KOPT-K1 (cell line): Measurements from ENCODE around the gene C11orf97.
"Not testable (repeated sequence)": the region's sequence is repeated elsewhere in the genome, so short reads cannot be mapped to it uniquely, and the experiment has no call there.

Source experiments
- H3K27ac ChIP-seq: fragments of 200-600 bp; sonication (generic); 2 replicates; pipeline ENCODE4 v1.5.1; 2016; ENCODE audit warnings: antibody characterized with exemption, mild to moderate bottlenecking, low read depth, low read length; ENCODE audit not compliant: poor library complexity, severe bottlenecking
- H3K36me3 ChIP-seq: fragments of 200-600 bp; sonication (generic); 2 replicates; pipeline ENCODE4 v1.5.1; 2017; ENCODE audit warnings: antibody characterized with exemption, mild to moderate bottlenecking, low read length, moderate library complexity; ENCODE audit not compliant: insufficient read depth
- H3K9me3 ChIP-seq: fragments of 200-600 bp; sonication (generic); 2 replicates; pipeline ENCODE4 v1.5.1; 2017; ENCODE audit warnings: antibody characterized with exemption, low read length, mild to moderate bottlenecking; ENCODE audit not compliant: insufficient read depth, poor library complexity, severe bottlenecking

Gene C11orf97

GRCh38 chr11:94539420-94539819 lies 27.2 kb downstream of the C11orf97 start:
- Histone ChIP-seq H3K9me3 (no peaks in the 10 kb centered on the region), H3K27ac (no peak overlapping the region), H3K36me3 (no peaks in the 10 kb centered on the region)

- no peaks in the 10 kb centered on the region for H3K9me3 ChIP-seq
- H3K27ac ChIP-seq, result peak within 1 kb of the TSS; percentile 95
- peaks cover 24% of the 10 kb centered on the region for H3K36me3 ChIP-seq
Measured at GRCh38 chr11:94543695-94544645, 31.7 kb downstream of the C11orf97 start, which contains the start of gene FUT4. Gene FUT4, plus strand, starts transcription at chr11:94543921. Its CDS starts 213 bp downstream, at chr11:94544134.

GRCh38 chr11:94544646-94545263 lies 32.5 kb downstream of the C11orf97 start:
- Histone ChIP-seq H3K9me3 (no peaks in the 10 kb centered on the region), H3K36me3 (peaks cover 30% of the 10 kb centered on the region), H3K27ac (peak overlapping the region; percentile 95)

GRCh38 chr11:94545264-94546161 lies 33.3 kb downstream of the C11orf97 start:
- H3K36me3 ChIP-seq, result peaks cover 34% of the 10 kb centered on the region
- H3K27ac ChIP-seq, result peak overlapping the region; percentile 95
- H3K9me3 ChIP-seq, result no peaks in the 10 kb centered on the region

GRCh38 chr11:94546162-94546470 lies 33.9 kb downstream of the C11orf97 start:
- no peaks in the 10 kb centered on the region for H3K9me3 ChIP-seq
- peaks cover 34% of the 10 kb centered on the region for H3K36me3 ChIP-seq
- H3K27ac ChIP-seq, result peak overlapping the region; percentile 95

- H3K27ac ChIP-seq, result no peak overlapping the region
- no peaks in the 10 kb centered on the region for H3K9me3 ChIP-seq
- peaks cover 34% of the 10 kb centered on the region for H3K36me3 ChIP-seq
Measured at GRCh38 chr11:94546886-94547285, 34.6 kb downstream of the C11orf97 start.

GRCh38 chr11:94549146-94549545 lies 36.9 kb downstream of the C11orf97 start:
- no peaks in the 10 kb centered on the region for H3K9me3 ChIP-seq
- H3K27ac ChIP-seq, result no peak overlapping the region
- H3K36me3 ChIP-seq, result peaks cover 34% of the 10 kb centered on the region

- H3K27ac ChIP-seq, result no peak overlapping the region
- no peaks in the 10 kb centered on the region for H3K9me3 ChIP-seq
- H3K36me3 ChIP-seq, result peaks cover 34% of the 10 kb centered on the region
Measured at GRCh38 chr11:94550513-94550912, 38.3 kb downstream of the C11orf97 start.

GRCh38 chr11:94553938-94554337 lies 41.7 kb downstream of the C11orf97 start:
- Histone ChIP-seq H3K27ac (no peak overlapping the region), H3K36me3 (peaks cover 10% of the 10 kb centered on the region)

GRCh38 chr11:94555752-94556329 lies 43.6 kb downstream of the C11orf97 start:
- not testable (repeated sequence) for H3K36me3 ChIP-seq, H3K27ac ChIP-seq, H3K9me3 ChIP-seq

More at GRCh38 chr11:94553938-94554337, 41.7 kb downstream of the C11orf97 start:
- H3K9me3 ChIP-seq, result no peaks in the 10 kb centered on the region

- Histone ChIP-seq H3K9me3 (no peaks in the 10 kb centered on the region), H3K36me3 (no peaks in the 10 kb centered on the region), H3K27ac (no peak overlapping the region)
Measured at GRCh38 chr11:94557421-94557820, 45.2 kb downstream of the C11orf97 start.

GRCh38 chr11:94557992-94558391 lies 45.7 kb downstream of the C11orf97 start:
- H3K36me3 ChIP-seq, result no peaks in the 10 kb centered on the region
- no peak overlapping the region for H3K27ac ChIP-seq
- no peaks in the 10 kb centered on the region for H3K9me3 ChIP-seq

- Histone ChIP-seq H3K9me3 (no peaks in the 10 kb centered on the region), H3K27ac (no peak overlapping the region), H3K36me3 (no peaks in the 10 kb centered on the region)
Measured at GRCh38 chr11:94558468-94558867, 46.2 kb downstream of the C11orf97 start.

GRCh38 chr11:94558932-94559331 lies 46.7 kb downstream of the C11orf97 start:
- Histone ChIP-seq H3K27ac (no peak overlapping the region), H3K9me3 (no peaks in the 10 kb centered on the region), H3K36me3 (no peaks in the 10 kb centered on the region)
